ENCODE measurements around the gene NR2C2AP.
A peak's percentile ranks its signal among the peaks of the same experiment; 100 is the strongest.
"Not testable (repeated sequence)": the region's sequence is repeated elsewhere in the genome, so short reads cannot be mapped to it uniquely, and the experiment has no call there.

NR2C2AP gene, protein sequence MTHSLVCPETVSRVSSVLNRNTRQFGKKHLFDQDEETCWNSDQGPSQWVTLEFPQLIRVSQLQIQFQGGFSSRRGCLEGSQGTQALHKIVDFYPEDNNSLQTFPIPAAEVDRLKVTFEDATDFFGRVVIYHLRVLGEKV

GRCh38 chr19:19203012-19203856 is at the start of gene NR2C2AP:
TSS of gene NR2C2AP (minus strand) at chr19:19203414. CDS start at chr19:19203060, 354 bp downstream.
- peak; percentile 92 to 93 for DNase-seq

DNA sequence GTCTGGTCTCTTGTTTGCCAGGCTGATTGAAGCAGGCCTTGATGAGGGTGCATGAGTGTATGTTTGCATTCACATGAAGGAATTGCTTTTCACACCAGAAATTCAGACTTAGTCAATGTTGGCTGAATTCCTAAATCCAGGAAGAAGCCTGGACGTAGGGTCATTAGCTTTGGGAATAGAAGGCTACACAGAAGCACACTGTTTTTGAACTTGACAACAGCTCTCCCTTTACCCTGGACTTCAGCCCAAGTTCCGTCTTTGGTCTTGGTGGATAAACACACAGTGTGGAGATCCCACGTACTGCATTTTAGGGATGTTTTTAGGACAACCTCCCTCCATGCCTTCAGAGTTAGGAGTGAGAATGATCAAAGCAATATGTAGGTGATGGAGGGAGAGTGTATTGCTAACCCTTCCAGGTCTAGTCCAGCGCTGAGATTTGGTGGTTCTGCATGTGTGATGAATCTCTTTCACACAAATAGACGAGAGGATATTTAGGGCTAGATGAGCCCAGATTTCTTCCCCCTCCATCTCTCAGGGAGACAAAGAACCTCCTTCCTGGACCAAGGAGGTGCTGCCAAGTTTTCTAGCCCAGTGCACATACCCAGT is 47.1 kb upstream of the NR2C2AP start:
- DNase-seq, result no peak

GRCh38 chr19:19240476-19240875 is 37.3 kb upstream of the NR2C2AP start:
- no peak for DNase-seq

DNA sequence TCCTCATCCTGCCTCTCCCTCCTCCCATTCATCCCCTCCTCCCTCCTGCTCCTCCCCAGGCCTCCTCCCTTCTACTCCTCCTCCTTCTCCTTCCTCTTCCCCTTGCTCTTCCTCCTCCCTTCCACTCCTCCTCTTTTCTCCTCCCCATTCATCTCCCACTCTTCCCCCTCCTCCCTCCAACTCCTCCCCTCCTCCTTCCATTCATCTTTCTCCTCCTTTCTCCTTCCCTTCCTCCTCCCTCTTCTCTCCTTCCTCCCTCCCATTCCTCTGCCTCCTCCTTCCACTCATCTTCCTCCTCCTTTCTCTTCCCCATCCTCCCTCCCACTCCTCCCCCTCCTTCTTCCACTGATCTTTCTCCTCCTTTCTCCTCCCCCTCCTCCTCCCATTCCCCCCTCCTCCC is 36.5 kb upstream of the NR2C2AP start:
- no peak for DNase-seq

GRCh38 chr19:19238126-19238894 is 35.1 kb upstream of the NR2C2AP start:
- DNase-seq, result no peak

DNA sequence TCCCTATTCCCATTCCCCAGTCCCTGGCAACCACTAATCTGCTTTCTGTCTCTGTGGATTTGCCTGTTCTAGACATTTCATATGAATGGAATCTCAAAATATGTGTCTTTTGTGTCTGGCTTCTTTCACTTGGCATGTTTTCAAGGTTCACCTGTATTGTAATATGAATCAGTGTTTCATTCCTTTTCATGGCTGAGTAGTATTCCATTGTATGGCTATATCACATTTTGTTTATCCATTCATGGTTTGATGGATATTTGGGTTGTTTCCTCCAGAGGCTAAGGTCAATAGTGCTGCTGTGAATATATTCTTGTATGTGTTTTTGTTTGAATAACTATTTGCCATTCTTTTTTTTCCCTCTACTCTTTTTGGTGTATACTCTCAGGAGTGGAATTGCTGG is 33.0 kb upstream of the NR2C2AP start:
- no peak for DNase-seq

- no peak for DNase-seq
These were observed 31.1 kb upstream of the NR2C2AP start for GRCh38 chr19:19234220-19234816.

GRCh38 chr19:19232261-19232721 is 29.1 kb upstream of the NR2C2AP start:
- DNase-seq, result no peak

- DNase-seq, result no peak
These were observed 27.8 kb upstream of the NR2C2AP start for GRCh38 chr19:19230999-19231398.

- no peak for DNase-seq
These were observed 26.5 kb upstream of the NR2C2AP start for GRCh38 chr19:19229701-19230100.

DNA sequence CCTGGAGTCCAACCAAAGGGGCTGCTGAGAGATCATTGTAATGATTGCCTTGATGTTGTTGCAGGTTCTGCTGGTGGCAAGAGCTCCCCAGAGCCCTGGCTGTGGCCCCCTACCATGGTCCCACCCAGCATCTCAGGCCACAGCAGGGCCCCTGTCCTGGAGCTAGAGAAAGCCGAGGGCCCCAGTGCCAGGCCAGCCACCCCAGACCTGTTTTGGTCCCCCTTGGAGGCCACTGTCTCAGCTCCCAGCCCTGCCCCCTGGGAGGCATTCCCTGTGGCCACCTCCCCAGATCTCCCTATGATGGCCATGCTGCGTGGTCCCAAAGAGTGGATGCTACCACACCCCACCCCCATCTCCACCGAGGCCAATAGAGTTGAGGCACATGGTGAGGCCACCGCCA is 24.0 kb upstream of the NR2C2AP start:
- DNase-seq, result no peak

DNA sequence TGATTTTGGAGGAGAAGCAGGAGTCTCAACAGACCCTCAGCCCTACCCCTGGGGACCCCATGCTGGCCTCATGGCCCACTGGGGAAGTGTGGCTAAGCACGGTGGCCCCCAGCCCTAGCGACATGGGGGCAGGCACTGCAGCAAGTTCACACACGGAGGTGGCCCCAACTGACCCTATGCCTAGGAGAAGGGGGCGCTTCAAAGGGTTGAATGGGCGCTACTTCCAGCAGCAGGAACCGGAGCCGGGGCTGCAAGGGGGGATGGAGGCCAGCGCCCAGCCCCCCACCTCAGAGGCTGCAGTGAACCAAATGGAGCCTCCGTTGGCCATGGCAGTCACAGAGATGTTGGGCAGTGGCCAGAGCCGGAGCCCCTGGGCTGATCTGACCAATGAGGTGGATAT is 23.4 kb upstream of the NR2C2AP start:
- no peak for DNase-seq

DNA sequence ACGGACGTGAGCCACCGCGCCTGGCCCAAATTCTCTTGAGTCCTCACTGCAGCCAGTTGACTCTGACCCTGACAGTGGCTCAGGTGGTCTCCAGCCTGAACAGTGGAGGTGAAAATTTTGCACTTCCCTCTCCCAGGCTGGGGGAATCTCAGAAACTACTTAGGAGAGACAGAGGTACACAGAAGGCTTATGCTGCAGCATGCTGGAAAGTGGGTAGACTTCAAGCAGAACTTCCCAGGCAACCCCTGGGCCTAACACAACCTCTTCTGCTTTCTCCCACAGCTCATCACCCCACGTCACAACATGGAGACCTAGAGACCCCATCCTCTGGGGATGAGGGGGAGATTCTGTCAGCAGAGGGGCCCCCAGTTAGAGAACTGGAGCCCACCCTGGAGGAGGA is 23.0 kb upstream of the NR2C2AP start:
- no peak for DNase-seq

- DNase-seq, result peak; percentile 64 to 71
These were observed 21.8 kb upstream of the NR2C2AP start for GRCh38 chr19:19224852-19225494.

DNA sequence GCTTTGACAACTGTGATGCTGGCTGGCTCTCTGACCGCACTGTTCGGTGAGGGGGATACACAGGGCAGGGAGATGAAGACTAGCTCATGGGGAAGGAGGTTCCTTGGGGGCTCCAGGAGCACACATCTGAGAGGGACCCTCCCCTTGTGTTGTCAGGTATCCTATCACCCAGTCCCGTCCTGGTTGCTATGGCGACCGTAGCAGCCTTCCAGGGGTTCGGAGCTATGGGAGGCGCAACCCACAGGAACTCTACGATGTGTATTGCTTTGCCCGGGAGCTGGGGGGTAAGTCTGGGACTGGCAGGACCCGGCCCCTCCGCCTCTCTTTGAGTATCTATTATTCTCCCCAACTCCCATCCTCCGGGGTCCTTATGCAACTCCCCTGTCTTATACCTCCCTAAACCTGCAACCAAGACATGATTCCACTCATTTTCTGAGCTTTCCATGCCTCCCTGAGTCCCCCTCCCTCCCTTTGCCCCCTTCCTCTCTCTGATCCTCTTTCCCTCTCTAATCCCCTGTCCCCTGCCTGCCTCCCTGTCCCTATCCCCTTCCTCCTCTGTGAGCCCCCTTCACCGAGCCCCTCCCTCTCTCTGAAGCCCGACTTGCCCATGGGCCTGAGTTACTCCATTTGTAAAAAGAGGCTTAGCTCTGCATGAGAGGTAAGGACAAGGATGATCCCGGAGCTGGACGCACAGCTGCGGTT is 21.1 kb upstream of the NR2C2AP start:
- DNase-seq, result no peak

DNA sequence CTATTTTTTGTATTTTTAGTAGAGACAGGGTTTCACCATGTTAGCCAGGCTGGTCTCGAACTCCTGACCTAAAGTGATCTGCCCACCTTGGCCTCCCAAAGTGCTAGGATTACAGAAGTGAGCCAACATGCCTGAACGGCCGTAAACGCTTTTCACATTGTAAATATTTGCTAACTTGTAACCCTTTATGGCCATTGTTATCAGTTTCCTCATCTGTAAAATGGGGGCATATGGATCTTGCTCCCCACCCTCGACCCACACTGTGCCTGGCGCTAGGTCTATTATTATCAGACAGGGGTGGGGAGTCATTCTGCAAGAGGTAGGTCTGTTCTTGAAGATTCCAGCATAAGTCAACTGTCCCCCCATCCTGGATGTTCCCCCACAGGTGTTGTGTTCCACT is 20.4 kb upstream of the NR2C2AP start:
- DNase-seq, result no peak

DNA sequence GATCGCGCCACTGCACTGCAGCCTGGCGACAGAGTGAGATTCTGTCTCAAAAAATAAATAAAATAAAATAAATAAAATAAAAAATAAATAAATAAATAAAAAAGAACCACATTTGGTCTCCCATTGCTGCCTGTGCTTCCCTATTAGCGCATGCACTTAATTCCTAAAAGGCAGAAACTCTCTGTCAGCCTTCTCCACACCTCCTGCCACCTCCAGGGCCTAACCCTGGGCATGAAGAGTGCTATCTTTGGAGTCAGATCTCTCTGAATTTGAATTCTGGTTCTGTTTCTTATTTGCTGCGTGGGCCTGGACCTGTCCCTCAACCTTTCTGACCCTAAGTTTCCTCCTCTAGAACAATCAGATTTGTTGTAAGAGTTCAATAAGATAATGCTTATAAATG is 19.8 kb upstream of the NR2C2AP start:
- no peak for DNase-seq

- DNase-seq, result not testable (repeated sequence)
These were observed 17.8 kb upstream of the NR2C2AP start for GRCh38 chr19:19221000-19221399.

DNA sequence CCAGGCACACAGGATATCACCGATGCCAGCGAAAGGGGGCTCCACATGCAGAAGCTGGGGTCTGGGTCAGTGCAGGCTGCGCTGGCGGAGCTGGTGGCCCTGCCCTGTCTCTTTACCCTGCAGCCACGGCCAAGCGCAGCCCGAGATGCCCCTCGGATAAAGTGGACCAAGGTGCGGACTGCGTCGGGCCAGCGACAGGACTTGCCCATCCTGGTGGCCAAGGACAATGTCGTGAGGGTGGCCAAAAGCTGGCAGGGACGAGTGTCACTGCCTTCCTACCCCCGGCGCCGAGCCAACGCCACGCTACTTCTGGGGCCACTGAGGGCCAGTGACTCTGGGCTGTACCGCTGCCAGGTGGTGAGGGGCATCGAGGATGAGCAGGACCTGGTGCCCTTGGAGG is 15.7 kb upstream of the NR2C2AP start:
- no peak for DNase-seq

DNA sequence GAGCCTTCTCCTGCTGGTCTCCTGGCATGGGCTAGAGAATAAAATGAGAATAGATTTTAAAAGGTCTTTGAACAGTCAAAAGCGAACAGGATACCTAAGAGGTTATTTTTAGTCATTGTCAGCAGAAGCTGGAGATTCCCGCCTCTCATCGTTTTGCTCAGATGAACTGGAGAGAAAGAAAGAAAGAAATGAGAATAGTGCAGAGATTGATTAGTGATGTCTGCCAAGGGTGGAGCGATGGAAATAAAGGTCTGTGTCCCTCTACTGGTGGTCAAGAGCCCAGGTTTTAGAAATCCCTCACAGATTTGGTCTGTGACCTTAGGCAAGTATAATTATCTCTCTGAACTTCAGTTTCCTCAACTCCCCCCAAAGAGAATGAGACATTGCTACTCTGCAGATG is 13.9 kb upstream of the NR2C2AP start:
- no peak for DNase-seq

- DNase-seq, result no peak
These were observed 12.6 kb upstream of the NR2C2AP start for GRCh38 chr19:19215792-19216191.

DNA sequence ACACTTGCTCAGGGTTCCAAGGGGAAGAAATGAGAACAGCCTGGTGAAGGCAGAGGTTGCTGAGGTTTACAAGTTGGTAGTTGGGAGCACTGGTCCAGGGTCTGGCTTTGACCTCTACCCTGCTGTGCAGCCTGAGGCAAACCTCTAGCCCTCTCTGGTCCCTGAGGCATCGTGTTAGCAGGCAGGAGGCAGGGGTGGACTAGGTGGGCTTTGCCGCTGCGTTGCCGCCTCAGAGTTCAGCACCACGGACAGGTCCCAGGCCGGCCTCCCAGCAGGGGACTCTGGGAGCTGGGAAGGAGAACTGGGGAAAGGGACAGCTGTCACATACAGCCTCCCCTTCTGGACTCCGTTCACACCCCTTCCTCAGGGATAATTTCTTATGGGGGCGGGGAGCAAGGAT is 11.7 kb upstream of the NR2C2AP start:
- no peak for DNase-seq

All from activated CD4-positive, alpha-beta T cell treated with anti-CD3 and anti-CD28 coated beads, Interleukin-2, amount 50 U/mL, for 4 hours (primary cell).